Measurements from ENCODE around the gene VRK3. TPM values are rescaled to one million over a fixed set of nuclear protein-coding genes. Genes with fewer than 3 reads are reported as not detected.

VRK3 gene
- total RNA-seq, 1 experiment from 2014 or later = 44.4 TPM

- BruUV-seq (replicated peaks) = no TSS peak
- no peaks in the 10 kb centered on the region for H3K36me3 ChIP-seq (ENCODE audit: insufficient read depth, low read length, poor library complexity, severe bottlenecking)
- no peaks in the 10 kb centered on the region for H3K9me3 ChIP-seq (ENCODE audit: low read depth, low read length, poor library complexity, severe bottlenecking)
- intact Hi-C loops (cut with micrococcal nuclease; ENCODE audit: unreplicated experiment) = no loop called here
- POLR2A ChIA-PET (ENCODE audit: low non-redundant PET) = no interaction called here
- no peaks in the 10 kb centered on the region for H3K27me3 ChIP-seq (replicated peaks; ENCODE audit: insufficient read depth, low read depth, low read length, poor library complexity)
- H3K4me1 ChIP-seq (ENCODE audit: insufficient read depth, low read length, poor library complexity, severe bottlenecking) = no peaks in the 10 kb centered on the region
- no peak for TF ChIP-seq EZH2 (IDR thresholded peaks at IDR 0.05; ENCODE audit: borderline replicate concordance, low read depth, low read length, poor library complexity, severe bottlenecking)
- TF ChIP-seq, protein P1, sequence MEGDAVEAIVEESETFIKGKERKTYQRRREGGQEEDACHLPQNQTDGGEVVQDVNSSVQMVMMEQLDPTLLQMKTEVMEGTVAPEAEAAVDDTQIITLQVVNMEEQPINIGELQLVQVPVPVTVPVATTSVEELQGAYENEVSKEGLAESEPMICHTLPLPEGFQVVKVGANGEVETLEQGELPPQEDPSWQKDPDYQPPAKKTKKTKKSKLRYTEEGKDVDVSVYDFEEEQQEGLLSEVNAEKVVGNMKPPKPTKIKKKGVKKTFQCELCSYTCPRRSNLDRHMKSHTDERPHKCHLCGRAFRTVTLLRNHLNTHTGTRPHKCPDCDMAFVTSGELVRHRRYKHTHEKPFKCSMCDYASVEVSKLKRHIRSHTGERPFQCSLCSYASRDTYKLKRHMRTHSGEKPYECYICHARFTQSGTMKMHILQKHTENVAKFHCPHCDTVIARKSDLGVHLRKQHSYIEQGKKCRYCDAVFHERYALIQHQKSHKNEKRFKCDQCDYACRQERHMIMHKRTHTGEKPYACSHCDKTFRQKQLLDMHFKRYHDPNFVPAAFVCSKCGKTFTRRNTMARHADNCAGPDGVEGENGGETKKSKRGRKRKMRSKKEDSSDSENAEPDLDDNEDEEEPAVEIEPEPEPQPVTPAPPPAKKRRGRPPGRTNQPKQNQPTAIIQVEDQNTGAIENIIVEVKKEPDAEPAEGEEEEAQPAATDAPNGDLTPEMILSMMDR (conservative IDR thresholded peaks at IDR 0.05; ENCODE audit: low read depth, low read length) = no peak
- no peak overlapping the region for H3K27ac ChIP-seq (ENCODE audit: low read depth, low read length, poor library complexity, severe bottlenecking)
- no peak for DNase-seq (ENCODE audit: low spot score)
- no peak overlapping the region for H3K4me3 ChIP-seq (ENCODE audit: low read depth, low read length, poor library complexity, severe bottlenecking)
- CTCF ChIA-PET = no interaction called here
Measured at GRCh38 chr19:49950956-49951526, 74.1 kb downstream of the VRK3 start.

DNA sequence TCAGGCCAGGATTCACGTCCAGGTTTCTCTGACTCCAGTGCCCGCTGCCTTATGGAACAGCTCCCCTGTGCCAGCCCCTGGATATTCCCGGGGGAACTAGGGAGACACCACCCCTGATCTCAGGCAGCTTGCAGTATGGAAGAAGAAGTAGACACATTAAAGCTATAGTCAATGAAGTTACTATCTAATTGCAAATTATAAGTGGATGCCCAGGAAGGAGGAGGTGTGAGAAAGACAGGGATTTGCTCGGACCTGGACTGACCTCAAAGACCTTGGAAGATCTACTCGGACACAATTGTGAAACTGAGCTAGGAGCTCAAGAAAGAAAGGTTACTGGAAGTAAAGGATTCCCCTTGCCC lies 74.6 kb downstream of the VRK3 start:
- no TSS peak for BruUV-seq (replicated peaks)
- H3K9me3 ChIP-seq (ENCODE audit: low read depth, low read length, poor library complexity, severe bottlenecking) = no peaks in the 10 kb centered on the region
- H3K27ac ChIP-seq (ENCODE audit: low read depth, low read length, poor library complexity, severe bottlenecking) = no peak overlapping the region
- no peak for DNase-seq (ENCODE audit: low spot score)
- intact Hi-C loops (cut with micrococcal nuclease; ENCODE audit: unreplicated experiment) = no loop called here
- no peaks in the 10 kb centered on the region for H3K36me3 ChIP-seq (ENCODE audit: insufficient read depth, low read length, poor library complexity, severe bottlenecking)
- TF ChIP-seq, protein P1 (conservative IDR thresholded peaks at IDR 0.05; ENCODE audit: low read depth, low read length) = no peak
- TF ChIP-seq EZH2 (IDR thresholded peaks at IDR 0.05; ENCODE audit: borderline replicate concordance, low read depth, low read length, poor library complexity, severe bottlenecking) = no peak
- ChIA-PET CTCF (no interaction called here), POLR2A (ENCODE audit: low non-redundant PET) (no interaction called here)
- no peaks in the 10 kb centered on the region for H3K27me3 ChIP-seq (replicated peaks; ENCODE audit: insufficient read depth, low read depth, low read length, poor library complexity)
- no peaks in the 10 kb centered on the region for H3K4me1 ChIP-seq (ENCODE audit: insufficient read depth, low read length, poor library complexity, severe bottlenecking)
- no peak overlapping the region for H3K4me3 ChIP-seq (ENCODE audit: low read depth, low read length, poor library complexity, severe bottlenecking)

- intact Hi-C loops (cut with micrococcal nuclease; ENCODE audit: unreplicated experiment) = no loop called here
- no peaks in the 10 kb centered on the region for H3K4me1 ChIP-seq (ENCODE audit: insufficient read depth, low read length, poor library complexity, severe bottlenecking)
- ChIA-PET CTCF (no interaction called here), POLR2A (ENCODE audit: low non-redundant PET) (interaction anchor here (0.5 kb wide), 1 partner anchor 120 kb away, joined by 18 read pairs; no protein-coding TSS in a partner anchor)
- BruUV-seq (replicated peaks) = no TSS peak
- no peak for TF ChIP-seq EZH2 (IDR thresholded peaks at IDR 0.05; ENCODE audit: borderline replicate concordance, low read depth, low read length, poor library complexity, severe bottlenecking)
- TF ChIP-seq, protein P1 (conservative IDR thresholded peaks at IDR 0.05; ENCODE audit: low read depth, low read length) = no peak
- H3K27me3 ChIP-seq (replicated peaks; ENCODE audit: insufficient read depth, low read depth, low read length, poor library complexity) = no peaks in the 10 kb centered on the region
- H3K4me3 ChIP-seq (ENCODE audit: low read depth, low read length, poor library complexity, severe bottlenecking) = no peak overlapping the region
- no peak overlapping the region for H3K27ac ChIP-seq (ENCODE audit: low read depth, low read length, poor library complexity, severe bottlenecking)
- no peaks in the 10 kb centered on the region for H3K36me3 ChIP-seq (ENCODE audit: insufficient read depth, low read length, poor library complexity, severe bottlenecking)
- DNase-seq (ENCODE audit: low spot score) = no peak
- no peaks in the 10 kb centered on the region for H3K9me3 ChIP-seq (ENCODE audit: low read depth, low read length, poor library complexity, severe bottlenecking)
Measured at GRCh38 chr19:49949742-49950589, 75.2 kb downstream of the VRK3 start.

All from A673 (cell line).